Activated CD4-positive, alpha-beta memory T cell treated with anti-CD3 and anti-CD28 coated beads, Interleukin-2, amount 10 ng/mL, durations not matched to agents 7 days and 5 days (primary cell): ENCODE results near the gene NUDT4. TPM values are rescaled to one million over a fixed set of nuclear protein-coding genes. Genes with fewer than 3 reads are reported as not detected.
"Not testable (repeated sequence)": the region's sequence is repeated elsewhere in the genome, so short reads cannot be mapped to it uniquely, and the experiment has no call there.

Experiments
- CTCF ChIA-PET: fragments of 350-600 bp; sonication (Branson Sonifier 250); formaldehyde crosslinking; loops from one replicate; lab custom pipeline; 2021; ENCODE audit warnings: antibody characterized with exemption, inconsistent platforms; lab: Charles Lee
- POLR2A ChIA-PET: fragments of 350-600 bp; sonication (Branson Sonifier 250); formaldehyde crosslinking; loops from one replicate; lab custom pipeline; 2021; ENCODE audit warnings: antibody characterized with exemption; lab: Charles Lee
- DNase-seq: peaks from one replicate; pipeline ENCODE4 v3.0.0-alpha.2; 2020
- H3K27ac Mint-ChIP-seq: one replicate; pipeline ENCODE4 v1.8.0; 2021; ENCODE audit warnings: mild to moderate bottlenecking, mixed read lengths
- H3K27me3 Mint-ChIP-seq: one replicate; pipeline ENCODE4 v1.8.0; 2021; ENCODE audit warnings: mixed read lengths
- H3K36me3 Mint-ChIP-seq: one replicate; pipeline ENCODE4 v1.8.0; 2021; ENCODE audit warnings: low read depth, mixed read lengths
- H3K4me1 Mint-ChIP-seq: one replicate; pipeline ENCODE4 v1.8.0; 2021; ENCODE audit warnings: mixed read lengths
- H3K4me3 Mint-ChIP-seq: one replicate; pipeline ENCODE4 v1.8.0; 2021; ENCODE audit warnings: mild to moderate bottlenecking, mixed read lengths
- H3K9me3 Mint-ChIP-seq: one replicate; pipeline ENCODE4 v1.8.0; 2021; ENCODE audit warnings: mixed read lengths
- total RNA-seq, 2 experiments: library from RNA; stranded (reverse); gene quantifications; one replicate each; pipeline ENCODE4 v1.2.3, GENCODE V29; 2021

The NUDT4 gene
- total RNA-seq, 2 experiments from 2014 or later: 44.2 to 47.3 TPM

DNA sequence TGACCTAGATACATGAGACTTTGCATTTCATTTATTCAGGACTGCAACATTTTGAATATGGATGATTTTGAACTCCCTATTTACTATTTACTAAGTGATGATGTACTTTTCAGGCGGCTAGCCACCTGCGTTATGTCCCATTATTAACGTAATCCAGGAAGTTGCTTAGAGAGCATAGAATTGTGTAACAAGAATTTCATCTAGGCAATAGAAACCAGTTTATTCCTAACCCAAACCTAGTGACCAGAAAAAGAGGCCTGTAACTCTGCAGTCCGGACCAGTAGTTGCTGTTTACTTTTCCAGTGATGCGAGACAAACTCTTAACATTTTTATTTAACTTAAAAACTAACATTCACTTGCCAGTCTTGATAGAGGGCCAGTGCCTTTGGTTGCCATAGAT, 12.3 kb downstream of the NUDT4 start:
- H3K4me1 Mint-ChIP-seq: peaks cover 26% of the 10 kb centered on the region
- no peaks in the 10 kb centered on the region for H3K27me3 Mint-ChIP-seq
- ChIA-PET CTCF (interaction anchor here (1.0 kb wide), 1 partner anchor 9 kb away, joined by 4 read pairs; no protein-coding TSS in a partner anchor), POLR2A (no interaction called here)
- H3K36me3 Mint-ChIP-seq: peaks cover 35% of the 10 kb centered on the region
- H3K4me3 Mint-ChIP-seq: no peak overlapping the region
- no peaks in the 10 kb centered on the region for H3K9me3 Mint-ChIP-seq
- no peak for DNase-seq
- H3K27ac Mint-ChIP-seq: no peak overlapping the region

DNA sequence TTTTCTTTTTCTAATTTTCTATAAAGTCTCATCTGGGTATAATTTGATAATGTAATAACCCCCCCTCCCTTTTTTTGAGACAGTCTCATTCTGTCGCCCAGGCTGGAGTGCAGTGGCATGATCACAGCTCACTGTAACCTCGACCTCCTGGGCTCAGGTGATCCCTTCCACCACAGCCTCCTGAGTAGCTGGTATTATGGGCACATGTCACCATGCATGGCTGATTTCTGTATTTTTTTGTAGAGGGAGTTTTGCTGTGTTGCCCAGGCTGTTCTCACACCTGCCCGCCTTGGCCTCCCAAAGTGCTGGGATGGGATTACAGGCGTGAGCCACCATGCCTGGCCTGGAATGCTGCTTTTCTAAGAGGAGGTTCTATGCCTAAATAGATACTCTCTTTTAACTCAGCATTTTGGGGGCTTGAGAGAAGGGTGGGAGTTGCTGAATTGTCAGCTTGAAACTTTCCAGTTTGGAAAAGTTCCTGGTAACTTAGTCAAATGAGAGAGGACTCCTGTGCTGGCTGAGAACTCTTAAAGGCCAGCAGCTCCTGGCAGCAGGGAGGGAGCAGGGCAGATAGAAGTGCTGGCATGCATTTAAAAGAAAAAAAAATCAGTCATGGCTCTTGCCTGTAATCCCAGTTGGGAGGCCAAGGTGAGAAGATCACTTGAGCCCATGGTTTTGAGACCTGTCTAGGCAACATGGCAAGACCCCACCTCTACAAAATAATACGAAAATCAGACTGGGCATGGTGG, 13.0 kb downstream of the NUDT4 start:
- Mint-ChIP-seq H3K9me3 (no peaks in the 10 kb centered on the region), H3K27ac (no peak overlapping the region), H3K27me3 (no peaks in the 10 kb centered on the region), H3K4me1 (peaks cover 23% of the 10 kb centered on the region), H3K4me3 (no peak overlapping the region), H3K36me3 (peaks cover 29% of the 10 kb centered on the region)
- CTCF ChIA-PET: interaction anchor here (0.6 kb wide), 1 partner anchor 76 kb away, joined by 3 read pairs; no protein-coding TSS in a partner anchor
- POLR2A ChIA-PET: no interaction called here
- no peak for DNase-seq

DNA sequence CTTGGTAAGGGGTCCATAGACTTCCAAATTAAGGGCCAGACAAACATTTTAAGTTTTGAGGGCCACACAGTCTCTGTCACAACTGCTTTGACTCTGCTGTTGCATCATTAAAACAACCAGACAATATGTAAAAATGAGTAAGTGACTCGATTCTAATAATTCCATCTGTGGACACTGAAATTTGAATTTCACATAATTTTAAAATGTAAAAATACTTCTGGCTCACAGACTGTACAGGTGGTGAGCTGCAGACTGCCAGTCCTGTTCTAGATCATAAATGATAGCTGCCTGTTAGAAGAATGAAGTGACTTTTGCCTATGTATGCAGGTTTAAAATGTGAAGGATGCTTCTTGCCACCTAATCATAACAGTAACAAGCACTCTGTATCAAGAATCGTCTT, 15.7 kb downstream of the NUDT4 start:
- Mint-ChIP-seq H3K27me3 (no peaks in the 10 kb centered on the region), H3K27ac (no peak overlapping the region), H3K36me3 (peaks cover 25% of the 10 kb centered on the region), H3K4me3 (no peak overlapping the region), H3K4me1 (peaks cover 10% of the 10 kb centered on the region), H3K9me3 (no peaks in the 10 kb centered on the region)
- no peak for DNase-seq
- ChIA-PET CTCF (no interaction called here), POLR2A (no interaction called here)

- Mint-ChIP-seq H3K27me3 (no peaks in the 10 kb centered on the region), H3K9me3 (no peaks in the 10 kb centered on the region), H3K4me3 (no peak overlapping the region), H3K36me3 (peaks cover 19% of the 10 kb centered on the region), H3K4me1 (peaks cover 1% of the 10 kb centered on the region), H3K27ac (no peak overlapping the region)
- ChIA-PET POLR2A (interaction anchor here (1.3 to 1.8 kb wide), 3 partner anchors 14 to 468 kb away, joined by 3 to 4 read pairs (median 3); partner anchors contain the start of gene EEA1), CTCF (interaction anchor here (0.7 to 3.7 kb wide), 21 partner anchors 8 to 728 kb away, joined by 3 to 47 read pairs (median 7); no protein-coding TSS in a partner anchor)
- no peak for DNase-seq
These were observed 19.7 kb downstream of the NUDT4 start for GRCh38 chr12:93397412-93397811.

GRCh38 chr12:93399183-93399863, 21.6 kb downstream of the NUDT4 start:
- H3K4me1 Mint-ChIP-seq, H3K27ac Mint-ChIP-seq, DNase-seq, H3K27me3 Mint-ChIP-seq, H3K4me3 Mint-ChIP-seq, H3K9me3 Mint-ChIP-seq, POLR2A ChIA-PET: not testable (repeated sequence)
- CTCF ChIA-PET: interaction anchor here (0.9 to 3.2 kb wide), 2 partner anchors 15 to 302 kb away, joined by 3 to 17 read pairs; no protein-coding TSS in a partner anchor
- H3K36me3 Mint-ChIP-seq: peaks cover 31% of the 10 kb centered on the region

- Mint-ChIP-seq H3K9me3 (no peaks in the 10 kb centered on the region), H3K36me3 (peaks cover 48% of the 10 kb centered on the region), H3K4me1 (peaks cover 5% of the 10 kb centered on the region), H3K27ac (no peak overlapping the region), H3K27me3 (no peaks in the 10 kb centered on the region), H3K4me3 (no peak overlapping the region)
- ChIA-PET CTCF (interaction anchor here (1.5 to 1.6 kb wide), 2 partner anchors 17 to 700 kb away, joined by 5 read pairs; no protein-coding TSS in a partner anchor), POLR2A (interaction anchor here (0.6 to 3.7 kb wide), 3 partner anchors 13 to 54 kb away, joined by 3 to 11 read pairs (median 7); no protein-coding TSS in a partner anchor)
- no peak for DNase-seq
These were observed 24.9 kb downstream of the NUDT4 start for GRCh38 chr12:93402333-93403311.

DNA sequence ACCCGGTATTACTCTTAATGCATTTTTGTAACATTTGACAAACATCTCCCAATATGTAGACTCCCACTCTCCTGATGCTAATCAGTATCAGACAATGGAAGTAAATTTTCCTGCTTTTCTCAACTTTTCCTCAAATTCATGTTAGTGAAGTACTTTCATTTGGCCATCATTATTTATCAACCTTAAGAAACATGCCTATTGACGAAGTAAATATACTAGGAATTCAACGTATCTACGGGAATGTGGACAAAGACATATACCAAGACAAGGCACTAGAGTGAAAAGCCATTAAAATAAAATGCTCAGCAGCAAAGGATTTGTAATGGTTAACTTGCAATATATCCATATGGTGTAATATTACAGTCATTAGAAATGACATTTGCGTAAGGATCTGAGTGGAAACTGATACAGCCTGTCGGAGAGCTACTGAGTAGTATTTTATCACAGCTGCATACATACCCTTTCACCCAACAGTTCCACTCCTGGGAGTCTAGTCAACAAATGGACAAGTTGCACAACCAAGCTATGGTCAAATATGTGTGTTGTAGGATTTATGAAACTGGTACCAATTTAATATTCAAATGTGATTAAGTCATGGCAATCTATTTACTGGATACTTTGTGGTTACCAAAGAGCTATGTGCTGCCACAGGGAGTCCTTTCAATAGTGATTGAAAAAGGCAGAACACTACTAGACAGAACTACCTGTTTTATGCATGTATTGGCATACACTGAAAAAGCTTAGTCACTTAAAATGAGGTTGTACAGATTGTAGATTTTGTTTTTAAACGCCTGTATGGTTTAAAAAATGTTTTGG, 26.5 kb downstream of the NUDT4 start:
- ChIA-PET CTCF (interaction anchor here (0.6 to 2.5 kb wide), 5 partner anchors 7 to 699 kb away, joined by 3 to 14 read pairs (median 5); no protein-coding TSS in a partner anchor), POLR2A (interaction anchor here (1.3 to 3.7 kb wide), 3 partner anchors 11 to 25 kb away, joined by 3 to 11 read pairs (median 7); no protein-coding TSS in a partner anchor)
- Mint-ChIP-seq H3K36me3 (peaks cover 53% of the 10 kb centered on the region), H3K27ac (no peak overlapping the region), H3K9me3 (no peaks in the 10 kb centered on the region), H3K4me3 (no peak overlapping the region), H3K4me1 (peaks cover 15% of the 10 kb centered on the region), H3K27me3 (no peaks in the 10 kb centered on the region)
- DNase-seq: no peak

DNA sequence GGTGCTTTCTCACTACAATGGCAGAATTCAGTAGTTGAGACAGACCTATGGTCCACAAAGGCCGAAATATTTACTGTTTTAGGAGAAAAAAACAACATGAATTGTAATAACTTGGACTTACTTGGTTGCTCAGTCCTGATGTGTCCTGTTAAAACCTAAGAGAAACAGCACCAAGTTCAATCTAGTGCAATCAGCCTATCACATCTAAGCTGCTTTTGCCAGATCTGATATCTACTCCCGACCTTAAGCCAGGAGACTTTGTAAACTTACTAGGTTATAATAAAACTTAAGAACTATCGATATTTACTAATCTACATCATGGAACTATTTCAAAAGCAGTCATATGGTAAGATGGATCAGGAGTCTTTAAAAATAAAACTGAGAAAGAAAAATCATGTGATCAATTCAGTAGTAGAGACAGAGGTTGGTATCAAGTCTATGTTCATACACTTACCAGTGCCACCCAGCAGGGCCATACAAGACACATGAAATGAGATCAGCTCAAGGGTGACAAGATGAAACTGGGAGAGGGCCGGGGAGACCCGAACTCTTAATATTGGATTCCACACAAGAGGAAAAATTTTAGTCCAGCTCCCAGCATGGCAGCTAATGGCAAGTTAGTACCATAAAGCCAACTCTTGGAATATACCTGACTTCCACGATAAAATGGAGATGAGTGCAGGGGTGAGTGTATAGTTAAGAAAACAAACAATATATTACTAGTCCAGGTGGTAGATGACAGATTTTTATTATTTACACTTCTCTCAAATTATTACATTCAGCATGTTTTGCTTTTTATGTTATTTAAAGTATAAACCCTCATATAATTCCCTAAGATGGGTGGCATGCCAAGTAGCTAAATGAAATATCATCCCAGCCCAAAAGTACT, 27.5 kb downstream of the NUDT4 start:
- Mint-ChIP-seq H3K4me1 (peaks cover 19% of the 10 kb centered on the region), H3K4me3 (no peak overlapping the region), H3K9me3 (no peaks in the 10 kb centered on the region), H3K27ac (no peak overlapping the region), H3K27me3 (no peaks in the 10 kb centered on the region), H3K36me3 (peaks cover 57% of the 10 kb centered on the region)
- CTCF ChIA-PET: interaction anchor here (0.6 to 2.5 kb wide), 4 partner anchors 8 to 418 kb away, joined by 3 to 14 read pairs (median 5); no protein-coding TSS in a partner anchor
- POLR2A ChIA-PET: interaction anchor here (0.9 to 3.7 kb wide), 5 partner anchors 10 to 26 kb away, joined by 3 to 11 read pairs (median 5); no protein-coding TSS in a partner anchor
- DNase-seq: no peak

DNA sequence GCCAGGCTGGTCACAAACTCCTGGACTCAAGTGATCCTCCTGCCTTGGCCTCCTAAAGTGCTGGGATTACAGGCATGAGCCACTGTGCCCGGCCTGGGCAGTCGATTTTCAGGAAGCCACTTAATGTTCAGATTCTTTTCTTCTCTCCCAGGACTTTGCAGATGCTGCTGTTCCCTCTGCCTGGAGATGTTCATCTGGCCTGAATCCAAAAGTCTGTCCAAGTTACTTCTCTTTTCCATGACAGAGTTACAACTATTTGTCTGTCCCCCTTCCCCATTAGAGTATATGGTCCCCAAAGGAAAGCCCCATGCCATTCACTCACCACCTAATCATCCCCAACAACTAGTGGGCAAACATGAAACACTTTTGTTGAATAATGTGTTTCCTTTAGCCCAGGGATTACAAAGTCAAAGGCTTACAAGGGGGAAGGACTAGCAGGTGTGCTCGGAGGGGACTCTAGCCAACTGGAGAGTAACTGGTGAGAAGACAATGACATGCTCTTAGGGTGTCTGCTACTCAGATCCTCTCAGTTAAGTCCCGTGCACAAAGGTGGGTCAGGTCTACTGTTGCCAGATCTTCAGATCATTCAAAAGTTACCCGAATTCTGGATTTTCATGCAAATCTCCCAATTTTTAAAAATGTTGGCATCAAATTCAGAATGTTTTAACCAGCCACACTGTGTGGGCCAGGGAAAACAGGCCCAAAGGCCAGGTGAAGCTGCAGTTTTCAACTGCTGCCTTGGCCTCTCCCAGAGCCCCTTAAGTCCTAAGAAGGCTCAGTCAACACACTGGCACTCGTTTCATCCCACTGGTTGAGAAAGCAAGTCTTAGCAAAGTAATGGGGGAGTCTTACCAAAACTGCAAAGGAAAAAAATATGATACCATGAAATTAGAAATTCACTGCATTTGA, 29.6 kb downstream of the NUDT4 start:
- Mint-ChIP-seq H3K36me3 (peaks cover 73% of the 10 kb centered on the region), H3K9me3 (no peaks in the 10 kb centered on the region), H3K27me3 (no peaks in the 10 kb centered on the region), H3K4me3 (no peak overlapping the region), H3K27ac (no peak overlapping the region), H3K4me1 (peaks cover 36% of the 10 kb centered on the region)
- ChIA-PET POLR2A (no interaction called here), CTCF (interaction anchor here (0.7 to 1.9 kb wide), 5 partner anchors 10 to 694 kb away, joined by 3 to 8 read pairs (median 4); no protein-coding TSS in a partner anchor)
- no peak for DNase-seq

- Mint-ChIP-seq H3K27me3 (no peaks in the 10 kb centered on the region), H3K9me3 (no peaks in the 10 kb centered on the region), H3K27ac (no peak overlapping the region), H3K36me3 (peaks cover 72% of the 10 kb centered on the region), H3K4me1 (peaks cover 35% of the 10 kb centered on the region), H3K4me3 (no peak overlapping the region)
- POLR2A ChIA-PET: no interaction called here
- DNase-seq: no peak
- CTCF ChIA-PET: interaction anchor here (0.7 to 2.6 kb wide), 6 partner anchors 10 to 694 kb away, joined by 3 to 13 read pairs (median 4); no protein-coding TSS in a partner anchor
These were observed 30.2 kb downstream of the NUDT4 start for GRCh38 chr12:93407963-93408283.
